Thymus (tissue), 11 donors: ENCODE results near the gene NEFH. TPM values are rescaled to one million over a fixed set of nuclear protein-coding genes. Genes with fewer than 3 reads are reported as not detected.

Source experiments
- DNase-seq, 9 donors: peaks; one replicate each; pipeline ENCODE4 v3.0.0-alpha.2; 2013; ENCODE audit warnings: low spot score in 9 of 9, low read depth in 6 of 9, missing footprints in 1 of 9
- H3K27ac ChIP-seq, 2 donors: one replicate each; pipeline ENCODE4 v1.5.1; 2013; ENCODE audit warnings: control low read depth in 1 of 2, low read depth in 1 of 2, low read length in 1 of 2, mild to moderate bottlenecking in 1 of 2, moderate library complexity in 1 of 2
- H3K27me3 ChIP-seq, 2 donors: one replicate each; pipeline ENCODE4 v1.5.1; 2013; ENCODE audit warnings: low read length in 1 of 2; ENCODE audit not compliant: control insufficient read depth in 2 of 2, insufficient read depth in 1 of 2
- H3K36me3 ChIP-seq, 2 donors: one replicate each; pipeline ENCODE4 v1.5.1; 2013; ENCODE audit warnings: low read length in 1 of 2, mild to moderate bottlenecking in 1 of 2, moderate library complexity in 1 of 2; ENCODE audit not compliant: control insufficient read depth in 2 of 2, insufficient read depth in 2 of 2
- H3K4me1 ChIP-seq, 2 donors: one replicate each; pipeline ENCODE4 v1.5.1; 2013; ENCODE audit warnings: low read length in 2 of 2; ENCODE audit not compliant: control insufficient read depth in 2 of 2, insufficient read depth in 2 of 2
- H3K4me3 ChIP-seq, 2 donors: one replicate each; pipeline ENCODE4 v1.5.1; 2013; ENCODE audit warnings: low read length in 2 of 2, control low read depth in 1 of 2, mild to moderate bottlenecking in 1 of 2
- H3K9me3 ChIP-seq, 2 donors: one replicate each; pipeline ENCODE4 v1.5.1; 2013; ENCODE audit warnings: low read length in 1 of 2, mild to moderate bottlenecking in 1 of 2; ENCODE audit not compliant: control insufficient read depth in 2 of 2, insufficient read depth in 1 of 2
- WGBS: extraction: QIAGEN DNeasy Blood & Tissue Kit; methylation state at CpG from one replicate; pipeline ENCODE4 v1.1.7; 2013; 5-methylcytosine and 5-hydroxymethylcytosine counted together
- polyA plus RNA-seq: library from polyadenylated mRNA; stranded (reverse); fragments of 200-250 nt; gene quantifications from one replicate; pipeline ENCODE4 v1.2.3, GENCODE V29; 2013
- total RNA-seq: library from RNA; stranded (reverse); fragments of 120-200 nt; gene quantifications from one replicate; pipeline ENCODE4 v1.2.4, GENCODE V29; 2013
- donor health status: healthy.

NEFH gene
- total and polyA plus RNA-seq, 2 donors: 0.62 to 0.99 TPM

- no peaks in the 10 kb centered on the region for H3K36me3 ChIP-seq
- no peaks in the 10 kb centered on the region for H3K9me3 ChIP-seq
- H3K27ac ChIP-seq: no peak overlapping the region
- DNase-seq: no peak
- WGBS: 84% methylated on average over 14 of the region's 14 CpGs
- H3K4me3 ChIP-seq: no peak overlapping the region
- H3K4me1 ChIP-seq: no peaks in the 10 kb centered on the region
- H3K27me3 ChIP-seq: peaks cover 0 to 4% of the 10 kb centered on the region in 2 donors
Observed at GRCh38 chr22:29443861-29444792, 35.9 kb upstream of the NEFH start.

GRCh38 chr22:29445508-29445907, 34.5 kb upstream of the NEFH start:
- no peak for DNase-seq
- WGBS: 79% methylated on average over 4 of the region's 4 CpGs
- peaks cover 0 to 4% of the 10 kb centered on the region in 2 donors for H3K27me3 ChIP-seq
- no peaks in the 10 kb centered on the region for H3K36me3 ChIP-seq
- H3K4me3 ChIP-seq: no peak overlapping the region
- no peaks in the 10 kb centered on the region for H3K9me3 ChIP-seq
- H3K27ac ChIP-seq: no peak overlapping the region
- no peaks in the 10 kb centered on the region for H3K4me1 ChIP-seq

- DNase-seq: no peak
- H3K4me1 ChIP-seq: no peaks in the 10 kb centered on the region
- WGBS: 91% methylated on average over 5 of the region's 5 CpGs
- H3K4me3 ChIP-seq: no peak overlapping the region
- no peaks in the 10 kb centered on the region for H3K36me3 ChIP-seq
- H3K27me3 ChIP-seq: peaks cover 0 to 4% of the 10 kb centered on the region in 2 donors
- H3K9me3 ChIP-seq: no peaks in the 10 kb centered on the region
- H3K27ac ChIP-seq: no peak overlapping the region
Observed at GRCh38 chr22:29447906-29448305, 32.1 kb upstream of the NEFH start.

- DNase-seq: no peak
- no peaks in the 10 kb centered on the region for H3K36me3 ChIP-seq
- H3K27me3 ChIP-seq: no peaks in the 10 kb centered on the region
- H3K4me1 ChIP-seq: no peaks in the 10 kb centered on the region
- H3K9me3 ChIP-seq: no peaks in the 10 kb centered on the region
- no peak overlapping the region for H3K27ac ChIP-seq
- WGBS: 95% methylated on average over 11 of the region's 11 CpGs
- H3K4me3 ChIP-seq: no peak overlapping the region
Observed at GRCh38 chr22:29449296-29449875, 30.6 kb upstream of the NEFH start.

GRCh38 chr22:29450222-29450621, 29.8 kb upstream of the NEFH start:
- 95% methylated on average over 8 of the region's 8 CpGs for WGBS
- H3K36me3 ChIP-seq: no peaks in the 10 kb centered on the region
- no peaks in the 10 kb centered on the region for H3K9me3 ChIP-seq
- H3K4me1 ChIP-seq: no peaks in the 10 kb centered on the region
- DNase-seq: no peak
- no peaks in the 10 kb centered on the region for H3K27me3 ChIP-seq
- no peak overlapping the region for H3K4me3 ChIP-seq
- H3K27ac ChIP-seq: no peak overlapping the region

GRCh38 chr22:29451863-29452262, 28.2 kb upstream of the NEFH start:
- Histone ChIP-seq H3K36me3 (no peaks in the 10 kb centered on the region), H3K27me3 (no peaks in the 10 kb centered on the region), H3K27ac (no peak overlapping the region), H3K4me1 (no peaks in the 10 kb centered on the region), H3K9me3 (no peaks in the 10 kb centered on the region), H3K4me3 (no peak overlapping the region)
- 92% methylated on average over 4 of the region's 4 CpGs for WGBS
- no peak for DNase-seq

GRCh38 chr22:29454276-29454675, 25.7 kb upstream of the NEFH start:
- WGBS: 94% methylated on average over 8 of the region's 8 CpGs
- Histone ChIP-seq H3K27me3 (no peaks in the 10 kb centered on the region), H3K4me1 (no peaks in the 10 kb centered on the region), H3K9me3 (no peaks in the 10 kb centered on the region), H3K27ac (no peak overlapping the region), H3K4me3 (no peak overlapping the region), H3K36me3 (no peaks in the 10 kb centered on the region)
- no peak for DNase-seq

GRCh38 chr22:29456211-29456671, 23.8 kb upstream of the NEFH start:
- Histone ChIP-seq H3K27ac (no peak overlapping the region), H3K4me3 (no peak overlapping the region), H3K9me3 (no peaks in the 10 kb centered on the region), H3K27me3 (no peaks in the 10 kb centered on the region), H3K4me1 (no peaks in the 10 kb centered on the region), H3K36me3 (no peaks in the 10 kb centered on the region)
- DNase-seq: no peak
- 93% methylated on average over 9 of the region's 9 CpGs for WGBS

GRCh38 chr22:29457730-29458129, 22.3 kb upstream of the NEFH start:
- Histone ChIP-seq H3K4me3 (no peak overlapping the region), H3K27ac (no peak overlapping the region), H3K36me3 (no peaks in the 10 kb centered on the region), H3K9me3 (no peaks in the 10 kb centered on the region), H3K27me3 (no peaks in the 10 kb centered on the region), H3K4me1 (no peaks in the 10 kb centered on the region)
- peak in 3 of 9 donors; percentile 11 to 37 (median 21) for DNase-seq
- 36% methylated on average over 4 of the region's 4 CpGs for WGBS
